Anterior cingulate cortex (tissue), 58 donors: ENCODE results near the gene SHB.

ENCODE experiments used
- DNase-seq, 58 donors: peaks; one replicate each; lab custom pipeline; 2025; lab: John Stamatoyannopoulos, UW

Gene SHB, protein sequence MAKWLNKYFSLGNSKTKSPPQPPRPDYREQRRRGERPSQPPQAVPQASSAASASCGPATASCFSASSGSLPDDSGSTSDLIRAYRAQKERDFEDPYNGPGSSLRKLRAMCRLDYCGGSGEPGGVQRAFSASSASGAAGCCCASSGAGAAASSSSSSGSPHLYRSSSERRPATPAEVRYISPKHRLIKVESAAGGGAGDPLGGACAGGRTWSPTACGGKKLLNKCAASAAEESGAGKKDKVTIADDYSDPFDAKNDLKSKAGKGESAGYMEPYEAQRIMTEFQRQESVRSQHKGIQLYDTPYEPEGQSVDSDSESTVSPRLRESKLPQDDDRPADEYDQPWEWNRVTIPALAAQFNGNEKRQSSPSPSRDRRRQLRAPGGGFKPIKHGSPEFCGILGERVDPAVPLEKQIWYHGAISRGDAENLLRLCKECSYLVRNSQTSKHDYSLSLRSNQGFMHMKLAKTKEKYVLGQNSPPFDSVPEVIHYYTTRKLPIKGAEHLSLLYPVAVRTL

DNA sequence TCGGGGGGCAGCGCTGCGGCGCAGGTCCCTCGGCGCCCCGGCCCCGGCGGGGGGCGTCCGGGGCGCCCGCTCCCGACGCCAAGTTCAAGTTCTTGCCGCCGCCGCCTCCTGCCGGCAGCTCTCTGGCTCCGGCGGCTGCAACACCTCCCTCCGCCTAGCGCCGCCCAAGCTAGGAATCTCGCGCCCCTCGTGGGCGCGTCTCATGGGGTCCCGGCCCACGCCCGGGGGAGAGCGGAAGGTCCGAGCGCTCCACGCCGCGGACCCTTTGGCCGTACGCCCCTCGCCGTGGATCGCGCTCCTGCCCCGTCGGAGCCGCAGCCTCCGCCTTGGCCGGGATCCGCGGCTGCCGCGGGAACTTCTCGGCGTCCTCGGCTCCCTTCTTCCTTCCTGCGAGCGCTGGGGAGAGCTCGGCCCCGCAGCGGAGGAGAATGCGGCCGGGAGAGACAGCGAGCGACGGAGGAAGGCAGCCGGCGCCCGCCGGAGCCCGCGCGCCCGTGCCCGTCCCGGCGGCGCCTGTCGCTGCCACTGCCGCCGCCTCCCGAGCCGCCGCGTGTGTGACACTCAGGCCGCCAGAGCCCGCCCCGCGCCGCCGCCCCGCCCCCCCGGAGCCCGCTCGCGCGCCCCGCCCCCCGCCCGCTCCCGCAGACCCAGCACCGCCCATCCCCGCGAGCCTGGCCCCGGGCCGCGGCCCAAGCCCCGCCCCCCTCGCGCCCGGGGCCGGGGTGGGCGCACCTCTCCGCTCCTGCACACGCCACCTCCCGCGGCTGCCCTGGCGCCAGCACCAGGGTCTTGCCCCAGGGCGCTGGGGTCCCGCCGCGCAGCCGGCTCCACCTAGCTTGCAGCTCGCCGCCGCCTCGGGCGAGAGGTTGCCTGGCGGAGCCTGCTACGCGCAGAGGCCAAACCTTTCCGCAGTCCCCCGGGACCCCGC lies at the start of gene SHB:
TSS of gene SHB (minus strand) at position 527 of the 928 bp plus-strand sequence. CDS start 582 bp downstream, outside the sequence.
- DNase-seq, result peak in 54 of 58 donors; percentile 40 to 87 (median 79)

DNA sequence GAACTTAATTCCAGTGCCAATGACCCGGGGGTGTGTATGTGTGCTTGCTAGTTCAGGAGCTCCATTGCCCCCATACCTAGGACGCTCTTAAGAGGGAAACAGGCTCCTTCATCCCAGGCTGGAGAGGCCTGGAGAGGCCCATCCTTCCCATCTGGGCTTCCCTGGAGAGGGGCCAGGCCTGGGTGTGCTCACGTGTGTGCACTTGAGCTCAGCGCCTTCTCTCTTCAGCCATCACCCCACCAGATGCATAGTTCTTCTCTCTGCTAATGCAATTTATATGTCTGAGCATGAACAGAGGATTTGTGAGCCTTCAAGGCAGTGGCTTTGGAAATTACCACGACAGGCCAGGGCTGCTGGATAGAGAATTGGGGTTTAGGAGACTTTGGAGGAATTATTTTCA lies 48.6 kb upstream of the SHB start:
- no peak for DNase-seq

DNA sequence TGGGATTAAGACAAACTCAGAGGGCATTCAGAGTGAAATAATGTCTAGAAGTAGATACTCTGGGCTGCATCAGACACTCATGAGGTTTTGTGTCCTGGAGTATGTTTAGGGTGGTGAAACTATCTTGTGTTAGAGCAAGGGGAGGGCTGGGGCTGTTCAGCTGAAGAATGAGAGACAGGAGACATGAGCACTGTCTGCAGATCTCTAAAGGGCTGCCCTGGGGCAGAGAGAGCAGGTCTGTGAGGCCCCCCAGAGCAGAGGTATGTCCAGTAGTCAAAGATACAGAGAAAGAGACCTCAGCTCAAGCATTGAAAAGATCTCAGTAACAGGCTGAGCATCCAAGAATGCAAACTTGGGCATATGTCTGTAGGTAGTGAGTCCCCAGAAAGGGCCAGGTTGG lies 45.9 kb upstream of the SHB start:
- no peak for DNase-seq

DNA sequence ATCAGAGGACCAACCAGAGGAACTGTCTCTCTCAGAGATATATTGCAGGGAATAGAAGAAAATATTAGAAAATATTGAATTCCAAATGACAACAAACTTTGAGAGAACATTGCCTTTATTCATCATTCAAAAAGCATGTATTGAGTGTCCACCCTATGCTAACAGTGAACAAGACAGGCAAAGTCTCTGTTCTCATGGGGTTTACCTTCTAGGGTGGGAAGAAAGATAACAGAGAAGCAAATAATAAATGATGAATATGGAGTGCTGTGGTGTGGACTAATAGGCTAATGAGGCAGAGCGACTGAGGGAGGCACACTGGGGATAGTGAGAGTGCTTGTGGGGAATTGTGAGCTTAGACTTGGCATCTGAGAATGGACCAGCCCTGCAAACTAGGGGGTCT lies 43.4 kb upstream of the SHB start:
- DNase-seq, result no peak

DNA sequence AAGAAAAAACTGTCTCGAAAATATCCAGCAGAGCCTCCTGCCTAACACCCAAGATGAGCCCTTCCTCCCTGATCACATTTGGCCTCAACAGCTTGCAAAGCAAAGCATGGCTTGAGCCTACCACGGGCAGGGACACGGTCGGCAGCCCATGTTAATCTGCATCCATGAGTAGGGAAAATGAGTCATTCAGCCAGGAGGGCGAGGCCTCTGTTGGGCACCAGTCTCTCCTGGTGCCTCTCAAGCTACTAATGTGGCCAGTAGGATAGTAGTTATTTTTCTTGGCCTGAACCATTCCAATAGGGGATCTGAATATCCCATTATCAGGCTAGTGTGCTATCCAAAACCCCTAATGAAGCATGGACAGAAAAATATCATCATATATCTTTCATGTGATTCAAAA lies 43.0 kb upstream of the SHB start:
- no peak for DNase-seq

DNA sequence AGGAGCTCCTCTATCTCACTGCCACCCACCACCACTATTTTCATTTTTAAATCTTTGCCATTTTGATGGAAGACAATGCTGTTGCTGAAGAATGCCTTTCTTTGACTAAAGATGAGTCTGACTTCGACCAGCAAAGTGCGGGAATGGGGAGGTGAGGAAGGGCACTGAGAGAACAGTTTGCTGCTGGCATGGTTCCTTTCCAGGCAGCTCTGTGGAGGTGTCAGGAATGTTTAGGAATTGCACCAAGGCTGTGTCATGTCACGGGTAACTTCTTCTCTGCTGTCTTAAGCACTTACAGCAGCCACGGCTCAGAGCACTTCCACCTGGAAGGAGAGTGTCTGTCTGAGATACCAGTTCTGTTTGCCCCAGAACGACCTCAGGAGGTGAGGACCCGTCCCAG lies 41.4 kb upstream of the SHB start:
- DNase-seq, result no peak

DNA sequence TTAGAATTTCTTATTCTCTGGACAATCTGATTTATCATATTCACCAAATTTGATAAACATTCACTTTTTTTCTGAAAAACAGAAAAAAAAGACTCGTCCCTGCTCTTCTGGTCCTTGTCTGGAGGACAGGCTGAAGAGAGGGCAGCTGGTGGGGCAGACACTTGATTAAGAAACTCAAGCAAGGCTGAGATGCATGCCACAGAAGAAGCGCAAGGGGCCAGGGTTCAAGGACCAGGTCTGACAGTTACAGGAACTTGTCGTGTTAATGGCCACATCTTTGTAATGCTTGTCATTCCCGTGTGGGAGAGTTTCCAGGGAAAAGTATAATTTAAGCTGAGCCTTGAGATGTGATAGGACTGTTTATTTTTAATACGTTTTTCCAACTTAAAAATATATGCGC lies 40.6 kb upstream of the SHB start:
- no peak for DNase-seq

DNA sequence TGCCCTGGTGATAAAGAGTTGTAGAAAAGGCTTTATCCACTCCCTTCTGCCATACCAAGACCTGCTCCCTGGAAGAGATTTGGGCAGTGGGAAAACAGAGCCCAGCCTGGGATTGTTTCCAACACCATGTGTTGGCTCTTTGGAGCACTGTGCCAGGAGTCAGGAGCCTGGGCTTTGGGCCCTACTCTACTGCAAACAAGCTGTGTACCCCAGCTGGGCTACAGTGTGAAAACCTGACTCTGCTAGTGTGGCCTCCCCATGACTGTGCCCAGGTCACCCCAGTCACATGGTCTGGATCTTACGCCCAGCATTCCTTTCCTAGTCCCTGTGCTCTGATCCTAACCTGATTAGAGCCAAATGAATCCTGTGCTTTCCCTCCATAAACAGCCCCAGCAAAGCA lies 39.3 kb upstream of the SHB start:
- peak in 5 of 58 donors; percentile 1 to 9 (median 4) for DNase-seq

DNA sequence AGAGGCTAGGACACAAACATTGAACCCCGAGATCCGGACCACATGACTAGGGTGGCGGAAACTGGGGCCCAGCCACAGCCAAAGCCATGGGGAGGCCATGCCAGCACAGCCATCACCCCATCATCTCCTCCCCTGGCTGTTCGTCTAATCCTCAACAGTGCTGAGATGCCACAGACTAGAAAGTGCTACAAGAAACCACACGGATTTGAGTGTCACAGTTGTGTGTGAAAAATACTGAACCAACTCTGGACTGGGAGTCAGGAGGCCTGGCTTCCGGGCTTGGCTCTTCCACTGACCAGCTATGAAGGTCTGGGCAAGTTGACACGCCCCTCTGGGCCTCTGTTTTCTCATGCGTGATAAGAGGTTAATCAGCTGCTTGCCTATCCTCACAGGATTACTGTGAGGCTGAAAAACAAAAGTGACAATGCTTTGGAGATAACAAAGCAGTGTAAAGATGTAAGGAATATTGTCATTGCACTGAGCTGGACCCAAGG lies 38.8 kb upstream of the SHB start:
- DNase-seq, result no peak

DNA sequence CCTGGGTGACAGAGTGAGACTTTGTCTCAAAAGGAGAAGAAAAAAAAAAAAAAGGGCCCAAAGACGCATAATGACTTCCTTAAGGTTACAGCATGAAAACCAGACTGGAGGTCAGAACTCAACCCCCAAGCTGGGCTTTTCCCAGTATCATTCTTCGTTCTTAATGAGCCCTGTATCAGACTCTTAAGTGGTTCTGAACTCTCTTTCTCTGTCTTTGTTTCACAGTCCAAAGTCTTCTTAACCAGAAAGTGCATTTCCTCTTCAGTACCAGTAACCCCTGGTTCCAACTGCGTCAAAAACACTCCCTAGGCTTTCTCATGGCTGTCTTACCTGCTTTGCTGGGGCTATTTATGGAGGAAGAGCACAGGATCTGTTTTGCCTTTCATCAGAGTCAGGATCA lies 38.4 kb upstream of the SHB start:
- DNase-seq, result no peak

DNA sequence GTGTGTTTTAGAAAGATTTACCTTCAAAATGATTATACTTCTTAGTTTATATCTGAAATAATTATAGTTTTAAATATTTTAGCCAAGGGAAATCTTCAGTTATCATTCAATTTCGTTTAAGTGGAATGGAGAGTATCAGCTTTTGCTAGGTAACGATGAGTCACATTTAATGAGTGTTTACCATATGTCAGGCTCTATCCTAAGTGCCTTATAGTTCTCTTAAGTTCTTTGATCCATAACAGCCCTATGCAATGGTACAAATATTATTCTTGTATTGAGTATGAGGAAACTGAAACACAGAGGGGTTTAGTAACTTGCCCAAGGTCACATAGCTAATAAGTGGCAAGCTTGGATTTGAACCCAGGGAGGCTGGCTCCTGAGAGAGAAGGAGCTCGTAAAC lies 37.5 kb upstream of the SHB start:
- DNase-seq, result no peak

DNA sequence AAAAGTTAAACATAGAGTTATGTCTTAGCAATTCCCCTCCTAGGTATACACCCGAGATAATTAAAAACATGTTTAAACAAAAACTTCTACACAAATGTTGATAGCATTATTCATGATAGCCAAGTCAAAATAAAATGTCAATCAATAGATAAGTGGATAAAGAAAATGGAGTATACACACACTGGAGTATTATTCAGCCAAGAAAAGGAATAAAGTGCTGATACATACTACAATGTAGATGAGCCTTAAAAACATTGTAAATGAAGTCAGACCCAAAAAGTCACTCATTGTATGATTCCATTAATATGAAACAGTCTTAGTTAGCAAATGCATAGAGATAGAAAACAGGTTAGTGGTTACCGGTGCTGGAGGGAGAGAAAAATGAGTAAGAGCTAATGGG lies 34.3 kb upstream of the SHB start:
- no peak for DNase-seq

DNA sequence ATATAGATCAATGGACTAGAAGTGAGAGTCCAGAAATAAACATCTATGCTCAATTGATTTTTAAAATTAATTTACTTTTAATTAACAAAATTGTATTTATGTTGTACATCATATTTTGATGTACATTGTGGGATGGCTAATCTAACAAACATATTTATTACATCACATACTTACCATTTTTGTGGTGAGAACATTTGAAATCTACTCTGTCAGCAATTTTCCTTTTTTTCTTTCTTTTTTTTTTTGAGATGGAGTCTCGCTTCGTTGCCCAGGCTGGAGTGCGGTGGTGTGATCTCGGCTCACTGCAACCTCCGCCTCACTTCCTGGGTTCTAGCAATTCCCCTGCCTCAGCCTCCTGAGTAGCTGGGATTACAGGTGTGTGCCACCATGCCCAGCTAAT lies 32.4 kb upstream of the SHB start:
- DNase-seq, result no peak

DNA sequence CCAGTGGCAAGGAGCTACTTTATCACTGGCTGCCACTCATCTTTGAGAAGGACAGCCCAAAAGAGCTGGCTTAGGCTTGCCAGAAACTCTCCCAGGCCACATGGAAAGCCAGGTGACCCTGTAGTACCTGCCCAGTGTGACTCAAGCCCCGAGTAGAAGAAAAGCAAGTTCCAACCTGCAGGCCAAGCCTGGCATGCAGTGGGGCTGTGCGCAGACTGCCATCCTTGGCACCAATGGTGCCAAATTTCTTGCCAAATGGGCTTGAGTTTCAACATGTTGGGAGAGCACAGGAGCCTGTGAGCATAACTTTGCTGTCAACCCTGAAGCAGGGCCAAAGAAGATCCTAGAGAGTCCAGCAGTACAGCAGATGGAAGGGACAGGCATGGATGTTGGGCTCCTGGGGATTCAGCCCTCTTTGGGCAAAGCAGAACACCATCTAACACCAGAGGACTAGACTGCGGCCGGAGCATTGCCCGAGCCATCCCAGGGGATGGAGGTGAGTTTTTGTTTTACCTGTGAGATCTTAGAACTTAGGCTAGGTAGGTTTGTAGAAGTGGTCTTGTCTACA lies 27.3 kb upstream of the SHB start:
- no peak for DNase-seq

DNA sequence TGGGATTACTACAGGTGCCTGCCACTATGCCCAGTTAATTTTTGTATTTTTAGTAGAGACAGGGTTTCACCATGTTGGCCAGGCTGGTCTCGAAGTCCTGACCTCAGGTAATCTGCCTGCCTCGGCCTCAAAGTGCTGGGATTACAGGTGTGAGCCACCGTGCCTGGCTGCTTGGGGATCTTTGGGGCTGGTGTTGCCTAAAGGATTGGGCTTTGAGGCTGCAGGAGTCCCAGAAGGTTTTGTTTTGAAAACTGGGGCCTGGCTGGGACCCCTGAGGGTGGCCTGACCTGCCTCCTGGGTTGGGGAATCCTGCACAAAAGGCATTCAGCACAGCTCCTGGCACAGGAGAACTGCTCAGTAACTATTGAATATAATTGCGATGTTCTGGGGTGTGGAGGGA lies 25.1 kb upstream of the SHB start:
- no peak for DNase-seq

DNA sequence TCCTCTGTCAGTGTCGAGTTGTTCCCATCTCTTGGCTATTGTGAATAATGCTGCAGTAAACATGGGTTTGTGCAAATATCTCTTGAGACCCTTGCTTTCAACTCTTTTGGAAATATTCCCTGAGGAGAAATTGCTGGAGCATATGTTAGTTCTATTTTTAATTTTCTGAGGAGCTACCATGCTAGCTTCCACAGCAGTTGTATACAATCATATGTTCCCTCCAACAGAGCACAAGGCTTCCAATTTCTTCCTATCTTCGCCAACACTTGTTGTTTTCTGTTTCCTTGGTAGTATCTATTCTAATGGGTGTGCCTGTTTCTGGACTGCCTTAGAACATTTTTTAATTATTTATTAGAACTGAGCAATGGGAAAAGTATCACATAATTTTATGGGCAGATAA lies 23.6 kb upstream of the SHB start:
- DNase-seq, result no peak

DNA sequence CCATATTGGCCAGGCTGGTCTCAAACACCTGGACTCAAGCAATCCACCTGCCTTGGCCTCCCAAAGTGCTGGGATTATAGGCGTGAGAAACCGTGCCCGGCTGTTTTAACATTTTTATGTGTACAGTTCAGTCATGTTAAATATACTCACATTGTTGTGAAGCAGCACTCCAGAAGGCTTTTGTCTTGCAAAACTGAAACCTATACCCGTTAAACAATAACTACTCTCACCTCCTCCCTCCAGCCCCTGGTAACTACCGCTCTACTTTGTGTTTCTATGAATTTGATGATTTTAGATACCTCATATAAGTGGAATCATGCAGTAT lies 23.1 kb upstream of the SHB start:
- no peak for DNase-seq

DNA sequence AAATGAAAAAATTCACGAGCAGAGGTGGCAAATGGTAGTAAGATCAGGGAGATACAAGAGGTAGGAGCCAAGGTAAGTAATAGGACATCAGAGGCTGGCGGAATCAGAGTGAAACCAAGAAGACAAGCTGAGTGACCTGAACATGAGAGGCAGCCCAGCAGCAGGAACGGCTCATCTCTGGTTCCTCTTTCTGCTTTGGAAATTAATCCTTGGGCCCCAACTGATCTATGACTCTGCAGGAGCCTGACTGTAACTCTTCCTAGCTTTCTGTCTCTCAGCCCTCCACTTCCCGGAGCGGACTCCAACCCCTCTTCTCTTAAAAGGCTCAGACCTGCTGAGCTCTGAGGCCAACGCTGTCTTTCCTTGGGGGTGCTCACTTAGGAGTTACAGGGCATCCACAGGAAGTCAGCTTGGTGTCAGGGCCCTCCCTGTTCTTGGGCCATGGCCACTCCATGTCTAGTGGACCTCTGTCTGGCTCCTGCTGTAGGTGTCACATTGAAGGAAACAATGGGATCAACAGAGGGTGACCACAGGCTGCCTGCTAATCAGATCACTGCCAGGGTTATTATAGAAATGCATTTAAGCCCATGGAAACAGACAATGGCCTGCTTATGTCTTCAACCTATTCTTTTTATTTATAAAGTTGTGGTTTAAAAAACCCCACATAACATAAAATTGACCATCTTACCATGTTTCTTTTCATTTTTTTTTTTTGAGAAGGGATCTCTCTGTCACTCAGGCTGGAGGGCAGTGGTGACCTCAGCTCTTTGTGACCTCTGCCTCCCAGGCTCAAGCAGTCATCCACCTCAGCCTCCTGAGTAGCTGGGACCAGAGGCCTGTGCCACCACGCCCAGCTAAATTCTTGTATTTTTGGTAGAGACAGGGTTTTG lies 22.5 kb upstream of the SHB start:
- no peak for DNase-seq

DNA sequence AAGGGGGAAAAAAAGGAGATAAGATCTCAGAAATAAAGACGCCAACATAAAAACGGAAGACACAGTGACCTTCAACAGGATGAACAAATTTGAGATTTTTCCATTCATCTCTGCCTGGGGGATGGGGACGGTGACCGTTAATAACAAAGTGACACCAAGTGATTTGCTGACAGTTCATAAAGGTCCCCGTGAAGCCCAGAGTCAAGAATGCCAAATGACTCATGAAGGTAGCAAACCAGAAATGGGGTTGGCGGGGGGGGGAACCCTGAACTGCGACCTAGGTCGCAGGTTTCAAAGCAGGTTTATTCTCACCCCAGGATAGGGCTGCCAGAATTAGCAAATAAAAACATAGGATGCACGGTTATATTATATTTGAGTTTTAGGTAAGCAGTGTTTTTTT lies 21.1 kb upstream of the SHB start:
- DNase-seq, result no peak
